ENCODE results near the gene CRLF2. TPM values are rescaled to one million over a fixed set of nuclear protein-coding genes. Genes with fewer than 3 reads are reported as not detected.
A peak's percentile ranks its signal among the peaks of the same experiment; 100 is the strongest.

The CRLF2 gene
- total and polyA plus RNA-seq, 10 of the 15 experiments (the other 5 are each of a cell fraction or from before 2014, with no cell fraction given): 2.7 to 7.2 (median 4.5) TPM

GRCh38 chrX:1246816-1247215 is 34.4 kb upstream of the CRLF2 start (continued):
- TF ChIP-seq PRDM15 (CRISPR knock-in tag; IDR thresholded peaks at IDR 0.05): no peak
- no peak for TF ChIP-seq SP1 (IDR thresholded peaks at IDR 0.05; ENCODE audit: low read depth, low read length)
- TF ChIP-seq NFIC (IDR thresholded peaks at IDR 0.05; ENCODE audit: low read depth, low read length): no peak
- no peak for TF ChIP-seq ATF7 (IDR thresholded peaks at IDR 0.05; ENCODE audit: low read depth)
- TF ChIP-seq BMI1 (IDR thresholded peaks at IDR 0.05; ENCODE audit: borderline replicate concordance): no peak
- no peak for TF ChIP-seq JUNB (IDR thresholded peaks at IDR 0.05)
- TF ChIP-seq NBN (IDR thresholded peaks at IDR 0.05): peak; percentile 28; the same call in 1 of the 2 replicates
- TF ChIP-seq RELA (IDR thresholded peaks at IDR 0.05; ENCODE audit: borderline replicate concordance, partially characterized antibody): peak; percentile 17
- no peak for TF ChIP-seq EP300 (IDR thresholded peaks at IDR 0.05; ENCODE audit: borderline replicate concordance in 1 of 2, control insufficient read depth in 1 of 2, low read depth in 2 of 2, low read length in 2 of 2)
- no peak for TF ChIP-seq CREM (IDR thresholded peaks at IDR 0.05; ENCODE audit: low read depth)
- peak; percentile 14; the same call in 1 of the 2 replicates for TF ChIP-seq NR2F1 (conservative IDR thresholded peaks at IDR 0.05)
- no peak for TF ChIP-seq RELB (IDR thresholded peaks at IDR 0.05; ENCODE audit: low read depth)
- no peak; the same call in 1 of the 2 replicates for TF ChIP-seq NKRF (conservative IDR thresholded peaks at IDR 0.05)
- peak; percentile 86 for TF ChIP-seq ZNF217 (IDR thresholded peaks at IDR 0.05)
- 0 out of 2 replicates have a peak, but pooled peaks have one; percentile 12 for TF ChIP-seq MEF2A (IDR thresholded peaks at IDR 0.05; ENCODE audit: insufficient read depth, low read depth, low read length)
- TF ChIP-seq GABPA (IDR thresholded peaks at IDR 0.05; ENCODE audit: low read depth): no peak
- no peak for TF ChIP-seq JUND (IDR thresholded peaks at IDR 0.05; ENCODE audit: low read depth, low read length)
- no peak for TF ChIP-seq SMAD5 (IDR thresholded peaks at IDR 0.05; ENCODE audit: low read depth)
- TF ChIP-seq ATF3 (IDR thresholded peaks at IDR 0.05; ENCODE audit: borderline replicate concordance, extremely low read depth, low read depth, low read length): no peak
- TF ChIP-seq ATF2 (IDR thresholded peaks at IDR 0.05; ENCODE audit: low read length): no peak
- TF ChIP-seq BRCA1 (IDR thresholded peaks at IDR 0.05; ENCODE audit: low read depth, low read length): no peak
- no peak for TF ChIP-seq PAX8 (IDR thresholded peaks at IDR 0.05)
- TF ChIP-seq RFX5 (IDR thresholded peaks at IDR 0.05; ENCODE audit: low read depth, low read length): no peak

All from GM12878 (cell line).